AML-193 (cell line): Measurements from ENCODE around the gene FRMPD2.
A peak's percentile ranks its signal among the peaks of the same experiment; 100 is the strongest.
"Not testable (repeated sequence)": the region's sequence is repeated elsewhere in the genome, so short reads cannot be mapped to it uniquely, and the experiment has no call there.

ENCODE experiments used
- DNase-seq, 2 experiments: peaks; one replicate each; lab custom pipeline; 2025; lab: John Stamatoyannopoulos, UW

The FRMPD2 gene

DNA sequence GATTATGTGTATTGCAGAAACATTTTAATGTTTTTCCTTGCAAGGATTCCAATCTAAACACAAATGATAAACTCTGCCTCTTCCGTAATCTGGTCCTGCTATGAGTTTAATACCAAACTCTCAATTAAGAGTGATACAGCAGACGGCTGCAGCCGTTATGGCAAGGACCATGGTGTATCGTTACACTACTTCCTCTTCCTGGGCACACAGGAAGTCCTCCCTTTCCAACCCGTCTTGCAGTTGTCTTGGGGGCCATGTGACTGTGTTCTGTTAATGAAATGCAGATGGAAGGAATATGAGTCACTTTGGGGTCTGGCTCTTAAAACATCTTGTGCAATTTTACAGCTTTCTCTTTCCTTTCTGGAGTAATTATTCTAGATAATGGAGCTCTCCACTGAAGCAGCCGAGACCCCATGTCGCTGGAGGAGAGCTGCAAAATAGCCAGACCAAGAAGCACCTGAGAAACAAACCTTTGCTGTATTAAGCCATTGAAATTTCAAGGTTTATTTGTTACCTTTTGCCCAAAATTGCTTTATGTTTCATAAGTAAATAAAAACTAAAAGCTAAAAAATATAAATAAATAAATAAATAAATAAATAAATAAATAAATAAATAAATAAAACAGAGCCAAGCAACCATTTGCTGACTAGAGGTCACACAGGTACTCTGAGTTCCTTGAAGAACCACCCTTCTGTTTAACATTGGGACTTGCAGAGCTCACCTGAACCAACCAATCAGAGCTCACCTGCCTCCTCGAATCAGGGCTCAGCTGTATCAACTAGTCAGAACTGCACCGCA is 74.7 kb downstream of the FRMPD2 start:
- peak; percentile 94 to 95 for DNase-seq

DNA sequence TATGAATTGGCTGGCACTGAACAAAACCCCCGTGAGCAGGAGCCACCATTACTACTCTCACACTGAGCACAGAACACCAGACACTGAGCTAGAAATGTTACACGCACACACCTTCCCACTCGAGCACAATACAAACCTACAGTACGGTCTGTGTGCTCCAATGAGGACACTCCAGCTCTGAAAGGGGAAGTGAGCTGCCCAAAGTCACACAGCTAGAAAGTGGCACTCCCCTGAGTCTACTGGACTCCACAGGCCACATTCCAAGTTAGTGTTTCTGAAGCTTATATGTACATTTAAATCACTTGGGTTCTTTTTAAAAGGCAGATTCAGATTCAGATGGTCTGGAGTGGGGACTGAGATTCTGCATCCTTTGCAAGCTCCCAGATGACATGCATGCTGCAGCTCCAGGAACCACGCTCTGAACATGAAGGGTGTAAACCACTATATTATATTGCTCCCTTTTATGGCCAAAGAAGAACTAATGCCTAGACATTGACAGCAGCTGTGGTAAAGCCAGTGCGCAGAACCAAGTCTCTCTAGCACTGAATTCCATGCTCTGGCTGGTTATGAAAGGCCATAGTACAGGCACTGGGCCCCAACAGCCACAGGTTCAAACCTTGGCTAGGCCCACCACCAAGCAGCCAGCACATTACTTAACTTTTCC is 77.1 kb downstream of the FRMPD2 start:
- DNase-seq = peak in 1 of 2 experiments; percentile 4

DNA sequence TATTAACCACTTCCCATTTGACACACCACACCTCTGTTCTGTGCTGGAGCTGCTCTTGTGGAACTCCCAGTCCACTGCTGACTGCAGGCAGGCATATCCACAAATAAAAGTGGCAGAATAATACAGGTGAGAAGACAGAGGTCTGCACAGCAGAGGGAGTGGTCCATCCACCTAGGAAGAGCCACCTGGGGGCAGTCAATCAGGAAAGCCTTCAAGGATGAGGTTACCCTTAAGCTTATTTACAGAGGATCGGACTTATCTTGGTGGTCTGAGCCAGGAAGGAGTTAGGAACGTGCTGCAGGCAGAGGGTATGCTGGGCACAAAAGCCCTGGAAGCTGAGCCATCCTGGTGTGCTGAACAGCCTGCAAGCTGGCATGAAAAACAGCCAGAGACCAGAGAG is 78.7 kb downstream of the FRMPD2 start:
- DNase-seq = no peak

DNA sequence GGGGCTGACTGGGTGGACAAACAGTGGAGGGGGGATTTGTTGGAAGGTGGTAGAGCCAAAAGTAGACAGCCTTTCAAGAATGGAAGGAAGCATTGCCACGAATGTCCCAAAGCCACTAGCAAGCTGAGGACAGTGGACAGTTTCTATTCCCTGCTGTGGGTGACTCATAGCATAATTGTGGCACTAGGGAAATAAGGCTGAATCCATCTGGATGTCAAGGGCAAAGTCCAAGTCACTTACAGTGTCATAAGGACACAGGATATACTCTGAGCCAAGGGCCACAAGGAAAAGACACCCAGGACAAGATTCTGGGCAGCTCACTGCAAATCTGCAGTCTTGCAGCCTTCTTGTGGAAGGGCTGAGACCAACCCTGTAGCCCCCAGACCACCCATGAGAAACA is 79.7 kb downstream of the FRMPD2 start:
- DNase-seq = no peak

DNA sequence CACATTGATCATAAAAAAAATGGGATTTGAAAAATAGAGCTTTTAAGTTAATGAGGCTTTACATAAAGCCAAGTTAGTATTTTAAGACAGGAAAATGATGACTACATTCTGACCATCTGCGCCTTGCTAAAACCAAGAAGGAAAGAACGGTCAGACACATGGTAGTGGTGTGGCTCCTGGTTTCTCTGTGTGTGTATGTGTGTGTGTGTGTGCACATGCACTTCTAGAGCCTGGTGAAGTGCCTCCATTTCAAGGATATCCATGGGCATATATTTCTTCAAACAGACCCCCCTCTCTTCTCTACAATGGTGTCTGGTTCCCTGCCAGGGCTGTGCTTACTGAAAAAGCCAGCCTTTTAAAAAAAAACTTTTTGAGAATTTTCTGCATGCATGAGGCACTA is 80.9 kb downstream of the FRMPD2 start:
- DNase-seq = no peak

DNA sequence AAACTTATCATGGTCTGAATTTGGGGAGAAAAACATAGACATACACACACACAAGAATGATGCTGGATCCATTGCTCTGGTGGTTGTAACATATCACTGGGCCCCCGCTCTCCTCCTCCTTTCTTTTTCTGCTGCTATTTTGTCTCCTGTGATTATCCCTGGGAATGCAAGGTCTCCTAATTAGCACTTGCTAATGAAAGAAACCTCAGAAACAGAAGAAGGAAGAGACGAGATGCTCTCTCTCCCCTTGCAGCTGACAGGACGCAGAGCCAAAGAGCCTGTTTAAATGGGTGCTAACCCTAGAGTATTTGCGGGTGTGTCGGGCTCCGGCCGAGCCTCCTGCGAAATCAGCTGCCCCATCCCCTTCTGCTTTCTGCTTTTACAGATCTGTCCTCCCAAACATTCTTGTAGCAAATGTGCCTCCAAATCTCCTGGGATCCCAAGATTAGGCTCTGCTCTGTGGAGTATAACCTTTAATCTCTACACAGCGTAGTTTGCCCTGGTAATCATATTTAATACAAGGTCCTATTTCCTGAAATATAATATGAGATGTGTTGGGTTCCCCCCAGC is 81.5 kb downstream of the FRMPD2 start:
- no peak for DNase-seq

DNA sequence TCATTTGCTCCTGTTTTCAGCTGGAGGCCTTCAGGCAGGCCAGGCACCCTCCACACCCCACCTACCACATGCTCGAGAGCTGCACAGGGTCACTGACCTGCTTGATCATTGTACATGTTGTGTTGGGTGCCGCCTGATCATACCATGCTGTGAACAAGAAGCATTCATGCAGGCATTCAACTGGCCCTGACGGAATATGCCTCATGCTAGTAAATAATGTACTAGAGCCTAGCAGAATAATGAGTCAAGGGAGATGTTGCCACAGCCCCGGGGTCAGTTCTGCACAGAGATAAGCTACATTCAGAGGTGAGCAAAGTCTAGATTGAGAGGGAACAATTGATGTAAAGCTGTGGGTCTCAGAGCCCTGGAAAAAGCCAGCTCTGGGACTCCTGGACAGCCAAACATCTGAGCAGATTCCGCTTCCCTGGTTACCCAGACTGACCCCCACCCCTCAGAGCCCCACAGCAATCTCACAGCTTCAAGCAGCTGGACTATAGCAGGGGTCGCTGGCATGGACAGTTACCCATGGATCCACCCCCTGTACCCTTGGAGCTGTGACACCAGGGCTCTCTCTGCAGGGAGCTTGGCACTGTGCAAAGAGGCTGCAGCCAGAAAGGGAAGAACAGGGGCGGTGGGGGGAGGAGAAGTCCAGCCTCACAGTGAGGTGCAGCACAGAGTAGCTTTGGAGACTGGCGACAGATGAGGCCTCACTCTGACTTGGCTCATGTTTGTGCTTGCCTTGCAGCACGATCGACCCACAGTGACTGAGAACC is 86.6 kb downstream of the FRMPD2 start:
- DNase-seq = no peak

DNA sequence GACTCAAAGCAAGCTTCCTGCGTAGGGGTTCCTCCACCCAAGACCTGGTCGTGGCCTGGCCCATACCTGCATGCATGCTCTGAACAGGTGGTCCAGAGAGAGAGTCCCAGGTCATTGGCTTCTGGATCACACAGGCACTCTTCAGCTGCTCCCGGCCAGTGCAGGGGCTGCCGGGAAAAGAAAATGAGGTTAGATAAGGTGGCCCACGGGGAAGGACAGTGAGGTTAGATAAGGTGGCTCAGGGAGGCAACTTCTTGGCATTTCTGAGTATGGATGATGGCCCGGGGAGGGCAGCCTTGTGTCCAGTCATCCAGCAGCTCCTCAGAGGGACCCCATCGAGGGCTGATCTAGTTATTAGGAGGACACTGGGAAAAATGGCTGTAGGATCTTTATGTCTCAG is 87.4 kb downstream of the FRMPD2 start:
- no peak for DNase-seq

DNA sequence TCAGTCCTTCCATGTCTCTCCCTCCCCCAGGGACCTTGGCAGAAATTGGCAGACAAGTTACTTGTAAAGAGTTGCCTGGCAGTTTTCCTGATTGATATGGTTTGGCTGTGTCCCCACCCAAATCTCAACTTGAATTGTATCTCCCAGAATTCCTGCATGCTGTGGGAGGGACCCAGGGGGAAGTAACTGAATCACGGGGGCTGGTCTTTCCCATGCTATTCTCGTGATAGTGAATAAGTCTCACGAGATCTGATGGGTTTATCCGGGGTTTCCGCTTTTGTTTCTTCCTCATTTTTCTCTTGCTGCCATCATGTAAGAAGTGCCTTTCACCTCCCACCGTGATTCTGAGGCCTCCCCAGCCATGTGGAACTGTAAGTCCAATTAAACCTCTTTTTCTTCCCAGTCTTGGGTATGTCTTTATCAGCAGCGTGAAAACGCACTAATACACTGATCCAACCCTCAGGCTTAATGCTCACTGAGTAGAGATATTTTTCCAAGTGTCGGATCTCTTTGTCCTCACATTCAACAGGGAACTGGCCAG is 88.2 kb downstream of the FRMPD2 start:
- DNase-seq = not testable (repeated sequence)

DNA sequence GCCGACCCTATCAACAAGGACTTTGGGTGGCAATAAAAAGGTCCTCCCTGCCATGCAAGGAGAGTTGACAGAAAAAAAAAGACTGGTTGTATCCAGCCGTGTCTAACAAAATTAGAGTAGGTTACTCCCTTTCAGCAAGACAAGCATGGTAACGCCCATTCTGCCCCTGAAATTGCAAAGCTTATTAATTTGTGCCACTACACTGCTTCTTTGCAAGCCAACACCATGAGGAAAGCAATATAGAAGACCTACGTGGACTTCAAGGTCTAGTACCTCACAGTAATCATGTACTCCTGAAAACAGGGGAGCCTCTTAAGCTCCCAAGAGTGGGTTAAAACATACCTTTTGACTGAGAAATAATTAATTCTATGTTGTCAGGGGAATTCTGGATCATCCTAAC is 90.3 kb downstream of the FRMPD2 start:
- DNase-seq = no peak

DNA sequence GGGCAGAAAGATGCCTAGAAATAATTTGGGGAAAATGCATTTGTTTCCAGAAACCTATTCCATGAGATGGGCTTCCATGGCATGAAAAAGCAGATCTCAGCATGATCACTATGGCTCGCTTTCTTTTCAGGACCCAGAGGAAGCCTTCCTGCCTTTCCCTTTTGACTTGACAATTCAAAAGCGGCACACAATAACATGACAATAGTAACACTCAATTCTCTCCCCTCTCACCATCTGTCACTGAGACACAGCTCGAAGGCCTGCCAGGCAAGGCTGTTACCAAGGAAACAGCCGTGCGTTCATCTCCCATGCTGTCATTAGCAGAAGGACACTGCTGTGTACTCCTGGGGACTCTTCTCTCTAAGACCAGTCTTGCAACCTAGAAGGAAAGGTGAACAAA is 101.8 kb downstream of the FRMPD2 start:
- DNase-seq = not testable (repeated sequence)

DNA sequence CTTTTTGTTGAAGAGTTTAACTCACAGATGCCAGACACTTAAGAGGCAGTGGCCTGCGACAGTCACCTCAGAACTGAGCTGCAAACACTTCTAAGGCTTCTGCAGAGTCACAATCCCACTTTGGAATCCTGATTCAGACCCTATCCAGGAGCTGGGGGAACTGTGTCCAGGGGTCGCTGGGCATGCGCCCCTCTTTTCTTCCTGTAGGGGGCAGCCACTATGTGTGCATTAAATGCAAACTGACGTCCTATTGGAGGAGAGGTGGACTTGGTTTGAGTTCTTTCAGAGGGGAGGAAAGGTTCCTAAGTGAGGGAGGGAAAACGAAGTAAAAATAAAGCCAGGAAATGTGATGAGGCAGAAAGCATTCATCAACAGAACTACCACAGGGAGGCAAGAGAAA is 113.8 kb downstream of the FRMPD2 start:
- not testable (repeated sequence) for DNase-seq

DNA sequence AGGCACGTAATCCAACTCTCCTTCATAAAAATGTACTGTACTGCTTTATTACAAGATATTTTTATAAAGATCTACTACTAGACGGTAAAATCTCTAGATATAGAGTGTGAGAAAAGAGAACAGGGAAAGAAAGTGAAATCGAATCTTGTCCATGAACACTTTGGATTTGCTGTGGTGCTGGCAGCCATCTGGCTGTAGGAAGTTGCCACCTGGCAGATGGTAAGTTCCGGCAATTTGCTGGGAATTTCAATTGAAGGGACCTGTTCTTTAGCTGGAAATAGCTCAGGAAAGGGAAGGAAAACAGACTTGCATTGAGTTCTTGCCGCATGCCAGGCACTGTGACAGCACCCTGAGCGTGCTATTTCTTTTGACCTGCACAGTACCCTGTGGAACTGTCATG is 114.3 kb downstream of the FRMPD2 start:
- DNase-seq = not testable (repeated sequence)

DNA sequence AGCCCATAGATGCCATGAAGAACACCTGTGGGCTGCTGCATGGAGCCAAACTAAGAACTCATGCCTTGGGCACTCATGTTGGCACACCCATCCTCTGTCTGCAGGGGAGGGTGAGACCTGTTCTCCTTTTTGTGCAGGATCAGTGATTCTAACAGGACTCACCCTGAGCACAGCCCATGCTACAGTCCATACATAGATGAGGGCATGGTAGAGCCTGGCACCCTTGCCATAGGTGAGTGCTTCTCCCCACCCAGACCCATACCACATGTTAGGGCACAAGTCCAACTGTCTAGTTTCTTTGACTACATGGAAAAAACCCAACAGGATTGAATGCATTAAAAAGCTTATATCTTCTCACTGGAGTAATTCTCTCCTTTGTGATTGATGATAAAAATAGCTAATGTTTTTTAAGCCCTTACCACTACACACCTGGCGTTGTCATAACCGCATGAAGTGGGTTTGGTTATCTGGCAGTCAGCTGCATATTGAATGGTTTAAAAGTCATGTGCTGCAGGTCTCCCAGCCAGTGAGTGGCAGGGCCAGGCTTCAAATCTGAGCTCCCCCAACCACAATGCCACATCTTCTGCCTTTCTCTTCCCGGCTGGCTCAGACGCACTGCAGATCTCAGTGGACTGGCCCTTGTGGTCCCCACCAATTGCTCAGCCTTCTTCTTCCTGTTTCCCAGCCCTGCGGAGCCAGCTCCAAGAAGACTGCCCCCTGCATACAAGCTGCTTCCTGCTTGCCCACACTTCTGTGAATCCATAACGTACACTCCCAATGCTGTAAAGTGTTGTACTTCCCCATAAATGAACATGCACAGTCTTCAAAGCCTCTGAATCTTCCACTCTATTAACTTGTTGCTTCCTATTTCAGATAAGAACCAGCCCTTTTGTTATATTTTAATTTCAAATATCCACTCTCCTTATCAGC is 120.0 kb downstream of the FRMPD2 start:
- peak; percentile 1 to 11 for DNase-seq

DNA sequence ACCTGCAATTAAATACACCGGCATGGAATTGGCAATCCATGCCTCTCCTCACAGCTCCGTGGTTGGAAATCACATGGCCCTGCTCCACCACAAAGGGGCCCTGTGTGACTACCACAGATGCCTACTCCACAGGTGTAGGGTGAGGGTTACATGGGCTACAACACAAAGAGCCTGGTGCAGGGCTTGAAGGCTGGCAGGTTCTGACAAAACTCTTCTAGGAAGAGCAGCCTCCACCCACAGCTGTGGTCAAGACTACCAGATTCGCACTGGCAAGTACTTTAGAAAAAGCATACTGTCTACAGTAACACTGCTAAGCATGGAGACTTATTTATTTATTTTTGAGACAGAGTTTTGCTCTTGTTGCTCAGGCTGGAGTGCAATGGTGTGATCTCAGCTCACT is 126.9 kb downstream of the FRMPD2 start:
- DNase-seq = not testable (repeated sequence)

DNA sequence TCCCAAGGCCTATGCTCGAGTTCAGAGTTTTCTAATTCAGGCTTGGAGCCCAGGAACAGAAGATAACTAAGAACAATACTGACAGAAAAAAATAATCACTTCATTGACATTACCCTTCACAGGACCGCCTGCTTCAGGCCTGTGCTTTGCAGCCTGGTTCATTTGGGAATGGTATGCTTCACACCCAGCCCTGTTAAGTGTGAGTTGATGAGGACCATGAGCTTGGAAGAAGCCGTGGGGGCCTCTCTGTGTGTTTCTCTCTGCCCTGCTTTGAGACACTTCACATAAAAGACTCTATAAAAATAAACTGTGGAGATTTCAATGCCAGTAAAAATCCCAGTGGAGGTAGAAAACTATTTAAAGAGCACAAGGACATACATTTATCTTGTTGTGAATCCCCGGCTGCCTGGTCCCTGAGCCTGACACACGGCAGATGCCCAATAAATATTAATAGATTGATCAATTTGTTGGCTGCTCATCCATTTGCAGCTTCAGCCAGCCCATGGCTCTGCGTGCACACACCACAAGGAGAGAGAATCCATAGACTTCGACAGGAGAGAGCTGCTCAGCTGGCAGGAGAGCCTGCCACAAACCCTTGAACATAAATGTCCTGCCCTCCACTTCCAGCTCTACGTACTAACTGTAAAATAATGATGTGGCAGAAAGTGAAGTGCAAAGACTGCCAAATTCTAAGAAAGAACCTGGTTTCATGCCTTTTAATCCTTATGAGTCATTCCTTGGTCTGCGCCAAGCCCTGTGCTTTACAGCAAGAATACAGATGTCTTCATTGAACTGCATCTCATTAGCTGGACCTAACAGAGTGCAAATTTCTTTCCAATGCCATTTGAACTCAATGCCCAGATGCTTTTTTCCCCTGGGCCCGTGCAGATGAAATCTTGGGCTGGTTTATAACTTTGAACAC is 130.5 kb downstream of the FRMPD2 start:
- DNase-seq = not testable (repeated sequence)

DNA sequence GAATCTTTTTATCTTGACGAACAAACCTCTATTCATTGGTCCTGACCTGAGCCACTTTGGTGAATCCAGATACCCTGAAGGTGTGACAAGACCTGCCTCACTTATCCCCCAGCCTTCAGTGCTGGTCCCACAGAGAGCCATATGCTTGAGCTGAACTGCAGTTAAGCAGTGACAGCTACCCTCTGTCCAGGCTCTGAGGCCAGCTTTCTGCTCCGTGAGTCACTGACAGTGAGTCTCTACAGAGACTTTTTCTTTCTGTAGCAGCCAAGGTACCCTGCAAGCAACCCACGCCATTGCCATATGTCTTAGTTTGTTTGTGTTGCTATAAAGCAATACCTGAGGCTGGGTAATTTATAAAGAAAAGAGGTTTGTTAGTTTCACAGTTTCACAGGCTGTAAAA is 133.5 kb downstream of the FRMPD2 start:
- not testable (repeated sequence) for DNase-seq

DNA sequence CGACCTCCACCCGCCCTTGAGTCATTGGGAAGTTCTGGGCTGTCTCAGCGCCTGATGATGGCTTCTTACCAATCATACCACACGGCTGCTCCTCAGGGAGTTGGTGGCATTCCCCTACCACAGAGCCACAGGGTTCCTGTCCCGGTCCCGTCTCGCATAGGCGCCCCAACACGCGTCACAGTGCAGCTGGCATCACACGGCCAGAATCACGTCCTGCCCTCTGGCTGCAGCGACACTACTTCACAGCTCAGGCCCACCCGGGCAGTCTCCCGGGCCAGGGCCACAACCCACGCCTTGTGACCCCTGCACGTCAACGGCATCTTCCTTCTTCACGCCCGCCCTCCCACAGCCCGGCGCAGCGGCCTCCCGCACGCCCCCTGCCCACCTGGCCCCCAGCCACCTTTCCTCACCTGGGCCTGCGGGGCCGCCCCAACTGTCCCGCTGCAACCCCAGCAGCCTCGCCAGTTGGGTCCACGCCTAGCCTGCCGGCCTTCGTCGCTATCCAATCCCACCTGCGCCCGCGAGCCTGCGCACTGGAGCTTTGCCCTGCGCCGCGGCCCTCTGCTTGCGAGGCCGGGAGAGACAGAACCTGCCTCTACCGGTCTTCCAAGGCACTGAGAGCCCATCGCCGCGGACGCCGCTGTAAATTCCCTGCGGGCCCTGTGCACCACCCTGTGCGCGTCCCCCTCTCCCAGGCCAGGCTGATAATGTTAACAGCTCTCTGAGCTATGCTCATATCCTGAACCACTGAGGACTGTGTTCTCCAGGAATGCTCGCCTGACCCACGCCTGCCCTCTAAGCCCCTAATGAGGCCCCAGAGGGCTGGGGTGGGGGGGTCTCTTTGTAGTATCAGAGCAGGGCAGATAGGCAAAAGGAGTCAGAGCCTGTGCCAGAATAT is 134.3 kb downstream of the FRMPD2 start:
- DNase-seq = not testable (repeated sequence)

DNA sequence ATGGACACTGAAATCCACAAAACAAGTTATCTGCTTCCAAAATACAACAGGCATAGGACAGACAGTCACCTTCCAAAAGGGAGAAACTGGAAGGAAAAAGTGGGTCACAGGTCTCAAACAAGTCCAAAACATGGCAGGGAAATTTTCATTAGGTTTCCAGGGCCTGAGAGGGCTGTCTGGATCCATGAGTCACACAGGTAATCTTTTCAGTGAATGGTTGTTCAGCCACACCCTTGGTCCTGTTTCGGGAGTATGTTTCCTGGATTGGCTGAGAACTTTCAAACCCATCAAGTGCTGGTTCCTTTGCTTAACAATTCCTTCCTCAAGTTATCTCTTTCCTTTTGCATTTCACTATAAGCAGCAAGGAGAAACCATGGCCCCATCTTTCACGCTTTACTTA is 145.5 kb downstream of the FRMPD2 start:
- not testable (repeated sequence) for DNase-seq
